NCI-H187 (cell line): ENCODE results near the gene ESRP2.

Experiments used
- DNase-seq, 2 experiments: peaks; one replicate each; lab custom pipeline; 2025; lab: John Stamatoyannopoulos, UW

ESRP2 gene

GRCh38 chr16:68237243-68238028 lies 1.5 kb upstream of the ESRP2 start:
- peak; percentile 82 to 93 for DNase-seq

- DNase-seq, result no peak
These were observed 907 bp upstream of the ESRP2 start for GRCh38 chr16:68236826-68237242.

- DNase-seq, result peak in 1 of 2 experiments; percentile 14
These were observed 354 bp upstream of the ESRP2 start for GRCh38 chr16:68236137-68236825.

- DNase-seq, result no peak
These were observed 630 bp downstream of the ESRP2 start for GRCh38 chr16:68235108-68235886.

- DNase-seq, result peak; percentile 58 to 71
These were observed 1.5 kb downstream of the ESRP2 start for GRCh38 chr16:68234188-68235107.

GRCh38 chr16:68233835-68234187 lies 2.1 kb downstream of the ESRP2 start:
- no peak for DNase-seq

GRCh38 chr16:68233085-68233834 lies 2.7 kb downstream of the ESRP2 start:
- DNase-seq, result no peak

GRCh38 chr16:68232335-68232734 lies 3.6 kb downstream of the ESRP2 start:
- no peak for DNase-seq

GRCh38 chr16:68231384-68232136 lies 4.4 kb downstream of the ESRP2 start:
- DNase-seq, result no peak

- no peak for DNase-seq
These were observed 5.0 kb downstream of the ESRP2 start for GRCh38 chr16:68230956-68231355.

- DNase-seq, result no peak
These were observed 5.8 kb downstream of the ESRP2 start for GRCh38 chr16:68230176-68230571.

- peak in 1 of 2 experiments; percentile 9 for DNase-seq
These were observed 6.3 kb downstream of the ESRP2 start for GRCh38 chr16:68229431-68230175.

- DNase-seq, result no peak
These were observed 7.3 kb downstream of the ESRP2 start for GRCh38 chr16:68228652-68229051.

GRCh38 chr16:68227850-68228553 lies 7.9 kb downstream of the ESRP2 start:
- DNase-seq, result no peak

GRCh38 chr16:68227183-68227793 lies 8.6 kb downstream of the ESRP2 start:
- DNase-seq, result no peak

GRCh38 chr16:68226116-68226515 lies 9.8 kb downstream of the ESRP2 start:
- DNase-seq, result no peak

GRCh38 chr16:68223072-68223471 lies 12.9 kb downstream of the ESRP2 start:
- no peak for DNase-seq

GRCh38 chr16:68219725-68220351 lies 16.1 kb downstream of the ESRP2 start:
- no peak for DNase-seq
